ENCODE data around the gene CRLF1.

DNA sequence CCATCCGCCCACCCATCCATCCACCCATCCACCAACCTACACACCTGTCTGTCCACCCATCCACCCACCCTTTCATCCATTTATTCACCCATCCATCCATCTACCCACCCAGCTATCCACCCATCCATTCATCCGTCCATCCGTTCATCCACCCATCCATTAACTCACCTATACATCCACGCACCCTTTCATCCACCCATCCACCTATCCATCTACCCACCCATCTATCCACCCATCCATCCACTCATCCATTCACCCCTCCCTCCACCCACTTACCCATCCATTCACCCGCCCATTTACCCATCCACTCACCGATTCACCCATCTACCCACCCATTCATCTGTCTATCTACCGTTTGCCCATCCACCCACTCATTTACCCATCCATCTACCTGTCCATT is 47.9 kb upstream of the CRLF1 start:
- no peak for TF ChIP-seq CTCF (IDR thresholded peaks at IDR 0.05; ENCODE audit: insufficient read depth, low read length, poor library complexity, severe bottlenecking)
- no peak for TF ChIP-seq EZH2phosphoT487 (conservative IDR thresholded peaks at IDR 0.05; ENCODE audit: low read length)
